ENCODE results near the gene SDR39U1.

SDR39U1 gene

DNA sequence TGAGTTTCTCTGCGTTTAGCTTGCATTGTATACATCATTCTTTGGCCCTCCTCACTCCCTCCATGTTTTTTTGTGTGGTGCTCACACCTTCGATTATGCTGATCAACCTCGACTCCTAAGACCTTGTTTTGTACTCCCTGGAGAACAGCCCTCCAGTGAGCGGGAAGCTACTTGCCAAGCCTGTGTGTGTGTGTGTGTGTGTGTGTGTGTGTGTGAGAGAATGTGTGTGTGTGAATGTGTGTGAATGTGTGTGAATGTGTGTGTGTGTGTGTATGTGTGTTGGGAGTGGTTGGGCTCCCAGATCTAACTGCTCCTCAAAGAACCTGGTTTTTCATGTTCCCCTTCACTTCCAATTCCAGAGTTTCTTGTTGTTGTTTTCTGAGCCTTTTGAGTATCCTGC is 37.8 kb downstream of the SDR39U1 start:
- TF ChIP-seq POLR2AphosphoS5 (IDR thresholded peaks at IDR 0.05; ENCODE audit: low read depth, low read length), result no peak
- no peak for TF ChIP-seq SIN3A (IDR thresholded peaks at IDR 0.05; ENCODE audit: borderline replicate concordance, insufficient read depth, low read length)
- TF ChIP-seq, protein P1, sequence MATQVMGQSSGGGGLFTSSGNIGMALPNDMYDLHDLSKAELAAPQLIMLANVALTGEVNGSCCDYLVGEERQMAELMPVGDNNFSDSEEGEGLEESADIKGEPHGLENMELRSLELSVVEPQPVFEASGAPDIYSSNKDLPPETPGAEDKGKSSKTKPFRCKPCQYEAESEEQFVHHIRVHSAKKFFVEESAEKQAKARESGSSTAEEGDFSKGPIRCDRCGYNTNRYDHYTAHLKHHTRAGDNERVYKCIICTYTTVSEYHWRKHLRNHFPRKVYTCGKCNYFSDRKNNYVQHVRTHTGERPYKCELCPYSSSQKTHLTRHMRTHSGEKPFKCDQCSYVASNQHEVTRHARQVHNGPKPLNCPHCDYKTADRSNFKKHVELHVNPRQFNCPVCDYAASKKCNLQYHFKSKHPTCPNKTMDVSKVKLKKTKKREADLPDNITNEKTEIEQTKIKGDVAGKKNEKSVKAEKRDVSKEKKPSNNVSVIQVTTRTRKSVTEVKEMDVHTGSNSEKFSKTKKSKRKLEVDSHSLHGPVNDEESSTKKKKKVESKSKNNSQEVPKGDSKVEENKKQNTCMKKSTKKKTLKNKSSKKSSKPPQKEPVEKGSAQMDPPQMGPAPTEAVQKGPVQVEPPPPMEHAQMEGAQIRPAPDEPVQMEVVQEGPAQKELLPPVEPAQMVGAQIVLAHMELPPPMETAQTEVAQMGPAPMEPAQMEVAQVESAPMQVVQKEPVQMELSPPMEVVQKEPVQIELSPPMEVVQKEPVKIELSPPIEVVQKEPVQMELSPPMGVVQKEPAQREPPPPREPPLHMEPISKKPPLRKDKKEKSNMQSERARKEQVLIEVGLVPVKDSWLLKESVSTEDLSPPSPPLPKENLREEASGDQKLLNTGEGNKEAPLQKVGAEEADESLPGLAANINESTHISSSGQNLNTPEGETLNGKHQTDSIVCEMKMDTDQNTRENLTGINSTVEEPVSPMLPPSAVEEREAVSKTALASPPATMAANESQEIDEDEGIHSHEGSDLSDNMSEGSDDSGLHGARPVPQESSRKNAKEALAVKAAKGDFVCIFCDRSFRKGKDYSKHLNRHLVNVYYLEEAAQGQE (IDR thresholded peaks at IDR 0.05; ENCODE audit: insufficient read depth in 1 of 2, low read depth in 2 of 2, low read length in 2 of 2), result no peak
- TF ChIP-seq FOXP2 (optimal IDR thresholded peaks at IDR 0.05; ENCODE audit: borderline replicate concordance, extremely low read depth, extremely low read length, insufficient read depth), result no peak
- no peak for TF ChIP-seq TAF1 (IDR thresholded peaks at IDR 0.05; ENCODE audit: borderline replicate concordance, insufficient read depth, low read length)

DNA sequence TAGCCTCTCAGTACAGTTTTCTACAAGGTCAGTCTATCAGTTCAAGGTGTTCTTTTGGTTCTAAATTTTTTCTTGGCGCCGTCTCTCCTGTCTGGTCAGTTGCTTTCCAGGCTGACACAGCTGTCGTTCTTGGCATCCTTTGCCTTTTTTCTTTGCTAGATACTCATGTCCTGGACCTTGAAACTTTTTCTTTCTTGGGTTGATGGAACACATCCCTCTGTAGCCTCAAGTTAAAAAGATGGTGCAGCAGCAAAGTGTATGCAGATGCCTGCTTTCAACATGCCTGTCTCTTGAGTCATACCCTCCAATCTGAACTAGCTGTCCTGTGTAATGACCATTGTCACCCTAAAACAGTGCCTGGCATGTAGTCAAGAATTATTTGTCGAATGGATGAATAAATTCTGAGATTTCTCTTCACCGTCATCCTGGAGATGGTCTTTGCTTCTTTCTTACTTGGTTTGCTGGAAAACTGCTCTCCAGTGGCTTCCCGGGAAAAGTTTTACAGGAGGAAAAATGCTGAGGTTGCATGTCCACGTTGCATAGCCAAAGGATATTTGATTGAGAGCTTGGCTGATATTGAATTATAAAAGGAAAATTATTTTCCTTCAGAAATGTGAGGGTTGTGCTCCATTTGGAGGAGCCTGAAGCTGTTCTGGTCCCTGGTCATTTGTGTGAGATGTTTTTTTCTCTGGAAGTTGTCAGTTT is 39.1 kb downstream of the SDR39U1 start:
- TF ChIP-seq POLR2AphosphoS5 (IDR thresholded peaks at IDR 0.05; ENCODE audit: low read depth, low read length) (no peak), TAF1 (IDR thresholded peaks at IDR 0.05; ENCODE audit: borderline replicate concordance, insufficient read depth, low read length) (no peak), SIN3A (IDR thresholded peaks at IDR 0.05; ENCODE audit: borderline replicate concordance, insufficient read depth, low read length) (no peak), FOXP2 (optimal IDR thresholded peaks at IDR 0.05; ENCODE audit: borderline replicate concordance, extremely low read depth, extremely low read length, insufficient read depth) (no peak)
- TF ChIP-seq, protein P1 (IDR thresholded peaks at IDR 0.05; ENCODE audit: insufficient read depth in 1 of 2, low read depth in 2 of 2, low read length in 2 of 2), result no peak

DNA sequence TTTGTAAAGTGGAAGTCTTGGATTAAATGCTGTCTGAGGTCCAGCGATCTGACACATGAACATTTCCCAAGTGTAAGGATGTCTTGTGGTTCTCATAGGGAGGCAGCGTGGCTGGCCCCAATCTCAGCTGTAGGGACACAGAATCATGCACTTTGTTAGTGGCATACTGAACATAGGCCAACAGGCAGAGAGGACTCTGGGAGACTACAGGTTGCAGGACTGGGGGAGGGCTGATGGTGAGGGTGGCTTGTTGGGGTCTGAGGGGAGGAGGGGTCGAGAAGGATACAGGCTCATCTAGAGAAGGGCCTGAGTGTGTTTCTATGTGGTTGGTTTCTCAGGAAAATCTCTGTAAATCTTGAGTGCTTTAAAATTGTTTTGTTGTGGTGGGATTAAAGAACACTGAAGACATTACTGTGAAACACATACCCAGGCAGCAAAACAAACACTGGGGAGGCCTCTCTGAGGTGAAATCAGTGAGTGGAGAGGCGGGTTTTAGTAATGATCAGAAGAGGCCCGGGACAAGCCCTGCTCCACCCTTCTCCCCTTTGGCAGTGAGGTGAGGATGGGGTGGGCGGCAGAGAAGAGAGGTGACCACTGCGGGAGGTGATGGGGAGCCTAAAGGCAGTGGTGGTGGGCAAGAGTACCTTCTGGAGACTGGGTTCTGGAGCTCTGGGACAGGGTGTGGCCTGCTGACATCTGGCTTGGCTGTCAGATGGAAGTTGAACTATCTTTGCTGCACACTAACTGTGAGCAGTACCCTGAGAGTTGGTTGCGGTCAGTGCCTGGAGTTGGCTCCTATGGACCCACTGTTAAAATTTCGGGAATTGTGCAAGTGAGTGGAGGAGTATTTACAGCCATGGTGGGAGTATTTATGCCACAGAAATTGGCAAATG is 40.5 kb downstream of the SDR39U1 start:
- TF ChIP-seq POLR2AphosphoS5 (IDR thresholded peaks at IDR 0.05; ENCODE audit: low read depth, low read length) (no peak), FOXP2 (optimal IDR thresholded peaks at IDR 0.05; ENCODE audit: borderline replicate concordance, extremely low read depth, extremely low read length, insufficient read depth) (no peak), TAF1 (IDR thresholded peaks at IDR 0.05; ENCODE audit: borderline replicate concordance, insufficient read depth, low read length) (no peak), SIN3A (IDR thresholded peaks at IDR 0.05; ENCODE audit: borderline replicate concordance, insufficient read depth, low read length) (no peak)
- TF ChIP-seq, protein P1 (IDR thresholded peaks at IDR 0.05; ENCODE audit: insufficient read depth in 1 of 2, low read depth in 2 of 2, low read length in 2 of 2), result no peak

DNA sequence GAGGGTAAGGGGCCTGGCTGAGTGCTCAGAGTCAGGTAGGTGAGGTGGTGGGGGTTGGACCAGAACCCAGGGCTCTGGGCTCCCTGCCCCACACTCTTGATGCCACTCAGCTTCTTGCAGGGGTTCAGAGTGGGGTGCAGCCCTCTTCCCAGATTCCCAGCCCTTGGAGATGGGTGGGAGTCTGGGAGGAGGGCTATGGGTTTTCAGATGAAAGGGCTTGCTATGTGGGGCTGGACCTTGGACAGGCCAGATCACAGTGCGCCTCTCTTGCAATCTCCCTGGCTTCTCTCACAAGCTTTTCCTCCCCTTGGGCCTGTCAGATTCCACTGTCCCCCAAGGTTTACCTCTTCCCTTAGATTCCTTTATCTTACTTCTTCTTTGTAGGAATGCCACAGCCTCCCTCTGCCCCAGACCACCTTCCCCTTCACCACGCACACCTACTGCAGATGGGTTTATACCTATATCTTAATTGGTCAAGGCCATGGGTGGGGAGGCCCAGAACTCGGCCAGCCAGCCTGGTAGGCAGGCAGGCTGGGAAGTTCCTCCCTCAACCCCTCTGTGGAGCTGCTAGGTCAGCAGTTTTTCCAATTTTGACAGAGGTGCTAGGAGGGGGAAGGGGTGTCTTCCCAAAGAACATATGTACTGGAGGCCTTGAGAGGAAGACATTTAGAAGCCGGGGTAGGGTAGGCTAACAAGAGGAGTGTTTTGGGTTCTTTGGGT is 42.4 kb downstream of the SDR39U1 start:
- TF ChIP-seq, protein P1 (IDR thresholded peaks at IDR 0.05; ENCODE audit: insufficient read depth in 1 of 2, low read depth in 2 of 2, low read length in 2 of 2), result no peak
- no peak for TF ChIP-seq SIN3A (IDR thresholded peaks at IDR 0.05; ENCODE audit: borderline replicate concordance, insufficient read depth, low read length)
- no peak for TF ChIP-seq TAF1 (IDR thresholded peaks at IDR 0.05; ENCODE audit: borderline replicate concordance, insufficient read depth, low read length)

Measured in PFSK-1 (cell line).